MCF 10A (cell line): Measurements from ENCODE around the gene MED20. TPM values are rescaled to one million over a fixed set of nuclear protein-coding genes. Genes with fewer than 3 reads are reported as not detected.

Experiments used
- BruUV-seq: library from RNA; stranded (reverse); fragments of 400-500 nt; replicated peaks from 2 replicates; lab custom pipeline; 2021; lab: Mats Ljungman, UMichigan
- CTCF ChIA-PET: fragments of 300-600 bp; sonication (Branson Sonifier 250); formaldehyde crosslinking; extraction: SDS; loops from one replicate; lab custom pipeline; 2021; ENCODE audit warnings: antibody characterized with exemption, inconsistent platforms; lab: Yijun Ruan, JAX
- POLR2A ChIA-PET: fragments of 300-600, 350-650 bp; sonication (Branson Sonifier 250); formaldehyde crosslinking; extraction: SDS; loops from one replicate; lab custom pipeline; 2020; ENCODE audit warnings: antibody characterized with exemption, inconsistent platforms; lab: Yijun Ruan, JAX
- DNase-seq: peaks from one replicate; pipeline ENCODE4 v3.0.0-alpha.2; 2018; ENCODE audit not compliant: unreplicated experiment
- H3K27ac Mint-ChIP-seq: one replicate; pipeline ENCODE4 v1.8.0; 2022; ENCODE audit warnings: mild to moderate bottlenecking, low read depth, mixed read lengths; ENCODE audit not compliant: unreplicated experiment
- H3K27me3 Mint-ChIP-seq: one replicate; pipeline ENCODE4 v1.8.0; 2022; ENCODE audit warnings: mixed read lengths; ENCODE audit not compliant: insufficient read depth, unreplicated experiment
- H3K36me3 Mint-ChIP-seq: one replicate; pipeline ENCODE4 v1.8.0; 2022; ENCODE audit warnings: mild to moderate bottlenecking, moderate library complexity, mixed read lengths; ENCODE audit not compliant: insufficient read depth, unreplicated experiment
- H3K4me1 Mint-ChIP-seq: one replicate; pipeline ENCODE4 v1.8.0; 2022; ENCODE audit warnings: mixed read lengths; ENCODE audit not compliant: insufficient read depth, unreplicated experiment
- H3K4me3 Mint-ChIP-seq: one replicate; pipeline ENCODE4 v1.8.0; 2022; ENCODE audit warnings: mild to moderate bottlenecking, moderate library complexity, mixed read lengths; ENCODE audit not compliant: unreplicated experiment
- H3K9me3 Mint-ChIP-seq: one replicate; pipeline ENCODE4 v1.8.0; 2022; ENCODE audit warnings: mixed read lengths; ENCODE audit not compliant: unreplicated experiment
- CTCF ChIP-seq: fragments of 200-600 bp; IDR thresholded peaks from one replicate; pipeline ENCODE4 v1.8.0; 2022; ENCODE audit warnings: antibody characterized with exemption, mild to moderate bottlenecking; ENCODE audit not compliant: unreplicated experiment
- intact Hi-C: fragments of 100-400 bp; cut with micrococcal nuclease; formaldehyde crosslinking; loops from 2 replicates; pipeline ENCODE4 v1.14.1; 2022
- total RNA-seq: library from RNA; stranded (reverse); gene quantifications from 2 replicates; pipeline ENCODE4 v1.2.3, GENCODE V29; 2022

MED20 gene
- total RNA-seq, 1 experiment from 2014 or later = 27.6 TPM

DNA sequence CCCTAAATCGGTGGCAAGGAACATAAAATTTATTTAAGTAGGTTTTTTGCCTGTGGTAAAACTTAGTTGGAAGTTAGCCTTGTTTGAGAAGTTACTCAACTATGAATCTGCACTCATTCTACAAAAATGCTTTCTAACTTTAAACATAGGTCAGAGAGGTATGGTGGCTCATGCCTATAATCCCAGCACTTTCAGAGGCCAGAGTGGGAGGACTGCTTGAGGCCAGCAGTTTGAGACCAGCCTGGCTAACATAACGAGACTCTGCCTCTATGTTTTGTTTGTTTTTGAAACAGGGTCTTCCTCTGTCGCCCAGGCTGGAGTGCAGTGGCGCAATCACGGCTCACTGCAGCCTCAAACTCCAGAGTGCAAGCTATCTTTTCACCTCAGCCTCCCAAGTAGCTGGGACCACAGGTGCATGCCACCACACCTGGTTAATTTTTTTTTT is 42.0 kb downstream of the MED20 start:
- H3K36me3 Mint-ChIP-seq = no peaks in the 10 kb centered on the region
- intact Hi-C loops = no loop called here
- ChIA-PET POLR2A (no interaction called here), CTCF (interaction anchor here (0.6 kb wide), 2 partner anchors 9 to 89 kb away, joined by 3 read pairs; no protein-coding TSS in a partner anchor)
- TF ChIP-seq CTCF = no peak
- no peaks in the 10 kb centered on the region for H3K9me3 Mint-ChIP-seq
- H3K27me3 Mint-ChIP-seq = no peaks in the 10 kb centered on the region
- H3K27ac Mint-ChIP-seq = no peak overlapping the region
- H3K4me3 Mint-ChIP-seq = no peak overlapping the region
- no TSS peak for BruUV-seq
- DNase-seq = peak; percentile 0
- H3K4me1 Mint-ChIP-seq = peaks cover 10% of the 10 kb centered on the region

- H3K4me1 Mint-ChIP-seq = peaks cover 10% of the 10 kb centered on the region
- no peaks in the 10 kb centered on the region for H3K9me3 Mint-ChIP-seq
- intact Hi-C loops = no loop called here
- peak; percentile 2 for DNase-seq
- H3K4me3 Mint-ChIP-seq = no peak overlapping the region
- no peaks in the 10 kb centered on the region for H3K36me3 Mint-ChIP-seq
- H3K27me3 Mint-ChIP-seq = no peaks in the 10 kb centered on the region
- no peak overlapping the region for H3K27ac Mint-ChIP-seq
- no peak for TF ChIP-seq CTCF
- no TSS peak for BruUV-seq
- ChIA-PET POLR2A (no interaction called here), CTCF (interaction anchor here (0.9 to 1.1 kb wide), 2 partner anchors 18 to 57 kb away, joined by 3 read pairs; no protein-coding TSS in a partner anchor)
These were observed 42.7 kb downstream of the MED20 start for GRCh38 chr6:41878246-41878645.

DNA sequence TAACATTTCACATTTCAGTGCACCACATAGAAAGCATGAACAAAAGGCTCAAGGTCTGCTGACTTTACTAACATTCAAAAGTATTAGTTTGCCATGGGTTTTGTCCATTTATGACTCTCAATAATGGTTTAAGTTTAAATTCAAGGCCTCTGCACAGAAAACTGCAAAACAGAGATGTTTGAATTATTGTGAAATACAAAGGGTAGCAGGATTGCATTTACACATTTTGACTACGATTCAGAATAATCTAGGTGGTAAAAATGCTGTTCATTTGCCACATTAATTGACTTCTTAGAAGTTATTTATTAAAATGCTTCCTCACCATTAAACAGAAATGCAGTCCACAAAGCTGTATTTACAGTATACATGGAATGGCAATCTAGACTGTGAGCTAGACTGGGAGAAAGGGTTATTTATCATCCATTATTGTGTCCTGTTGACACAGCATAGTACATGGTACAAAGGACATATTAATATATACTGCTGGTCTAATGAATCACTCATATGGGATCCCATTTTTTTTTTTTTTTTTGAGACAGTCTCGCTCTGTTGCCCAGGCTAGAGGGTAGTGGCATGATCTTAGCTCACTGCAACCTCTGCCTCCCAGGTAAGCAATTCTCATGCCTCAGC is 43.8 kb downstream of the MED20 start:
- Mint-ChIP-seq H3K4me3 (no peak overlapping the region), H3K36me3 (no peaks in the 10 kb centered on the region), H3K4me1 (peaks cover 10% of the 10 kb centered on the region), H3K27me3 (no peaks in the 10 kb centered on the region), H3K9me3 (no peaks in the 10 kb centered on the region), H3K27ac (no peak overlapping the region)
- DNase-seq = no peak
- intact Hi-C loops = no loop called here
- CTCF ChIA-PET = interaction anchor here (0.9 to 1.1 kb wide), 3 partner anchors 17 to 63 kb away, joined by 3 to 5 read pairs (median 3); no protein-coding TSS in a partner anchor
- POLR2A ChIA-PET = interaction anchor here (1.6 kb wide), 1 partner anchor 19 kb away, joined by 5 read pairs; no protein-coding TSS in a partner anchor
- no peak for TF ChIP-seq CTCF
- no TSS peak for BruUV-seq

GRCh38 chr6:41874741-41875140 is 46.2 kb downstream of the MED20 start:
- H3K27ac Mint-ChIP-seq = no peak overlapping the region
- no peaks in the 10 kb centered on the region for H3K27me3 Mint-ChIP-seq
- TF ChIP-seq CTCF = no peak
- no peaks in the 10 kb centered on the region for H3K9me3 Mint-ChIP-seq
- BruUV-seq = no TSS peak
- H3K36me3 Mint-ChIP-seq = no peaks in the 10 kb centered on the region
- intact Hi-C loops = no loop called here
- no peak for DNase-seq
- CTCF ChIA-PET = no interaction called here
- H3K4me1 Mint-ChIP-seq = peaks cover 10% of the 10 kb centered on the region
- no peak overlapping the region for H3K4me3 Mint-ChIP-seq
- POLR2A ChIA-PET = interaction anchor here (0.7 kb wide), 1 partner anchor 17 kb away, joined by 3 read pairs; no protein-coding TSS in a partner anchor
